ENCODE measurements around the gene C1QTNF1. TPM values are rescaled to one million over a fixed set of nuclear protein-coding genes. Genes with fewer than 3 reads are reported as not detected.

The C1QTNF1 gene
- total and polyA plus RNA-seq, 9 of the 15 experiments (the other 6 are each of a cell fraction or from before 2014, with no cell fraction given), result 0.09 TPM; not detected in 8

DNA sequence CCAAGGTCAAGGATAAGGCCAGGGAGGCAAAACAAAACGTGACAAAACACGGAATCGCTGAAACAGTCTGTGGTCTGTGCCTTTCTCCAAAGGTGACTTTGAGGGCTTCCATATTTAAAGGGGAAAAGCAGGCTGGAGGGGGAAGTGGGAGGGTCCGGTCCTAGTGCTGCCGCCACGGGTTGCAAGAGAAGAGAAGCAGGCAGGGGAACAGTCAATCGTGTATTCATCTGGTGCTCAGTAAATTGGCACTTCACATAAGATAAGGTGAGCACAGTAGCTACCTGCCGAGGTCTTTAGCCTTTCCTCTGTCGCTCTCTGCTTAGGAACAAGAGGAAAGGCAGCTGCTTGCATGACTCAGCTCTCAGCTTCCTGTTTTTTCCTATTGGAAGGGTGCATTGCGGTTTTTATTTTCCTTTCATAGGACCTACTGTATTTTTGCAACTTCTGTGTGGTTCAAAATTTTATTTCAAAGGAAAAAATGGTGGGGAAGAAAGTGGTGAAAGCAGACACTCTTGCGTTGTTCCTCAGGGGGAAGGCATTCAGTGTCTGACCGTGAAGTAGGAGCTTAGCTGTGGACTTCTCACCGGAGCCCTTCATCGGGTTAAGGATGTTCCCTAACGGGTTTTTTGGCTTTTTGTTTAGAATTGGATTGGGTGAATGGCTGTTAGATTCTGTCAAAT is 37.2 kb upstream of the C1QTNF1 start (continued):
- TF ChIP-seq, protein P1, sequence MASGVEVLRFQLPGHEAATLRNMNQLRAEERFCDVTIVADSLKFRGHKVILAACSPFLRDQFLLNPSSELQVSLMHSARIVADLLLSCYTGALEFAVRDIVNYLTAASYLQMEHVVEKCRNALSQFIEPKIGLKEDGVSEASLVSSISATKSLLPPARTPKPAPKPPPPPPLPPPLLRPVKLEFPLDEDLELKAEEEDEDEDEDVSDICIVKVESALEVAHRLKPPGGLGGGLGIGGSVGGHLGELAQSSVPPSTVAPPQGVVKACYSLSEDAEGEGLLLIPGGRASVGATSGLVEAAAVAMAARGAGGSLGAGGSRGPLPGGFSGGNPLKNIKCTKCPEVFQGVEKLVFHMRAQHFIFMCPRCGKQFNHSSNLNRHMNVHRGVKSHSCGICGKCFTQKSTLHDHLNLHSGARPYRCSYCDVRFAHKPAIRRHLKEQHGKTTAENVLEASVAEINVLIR (CRISPR knock-in tag; IDR thresholded peaks at IDR 0.05), result no peak
- TF ChIP-seq EGR1 (conservative IDR thresholded peaks at IDR 0.05), result no peak
- TF ChIP-seq ARID1B (IDR thresholded peaks at IDR 0.05), result peak; percentile 48; the same call in 1 of the 2 replicates
- TF ChIP-seq MTA3 (IDR thresholded peaks at IDR 0.05; ENCODE audit: borderline replicate concordance), result peak; percentile 21; the same call in 1 of the 2 replicates
- no peak for TF ChIP-seq ZKSCAN1 (IDR thresholded peaks at IDR 0.05; ENCODE audit: low read depth, low read length)
- no peak for TF ChIP-seq RNF2 (IDR thresholded peaks at IDR 0.05)
- TF ChIP-seq ZNF766 (CRISPR knock-in tag; conservative IDR thresholded peaks at IDR 0.05), result no peak
- no peak for TF ChIP-seq ZNF77 (CRISPR knock-in tag; IDR thresholded peaks at IDR 0.05)
- no peak for TF ChIP-seq HOMEZ (CRISPR knock-in tag; IDR thresholded peaks at IDR 0.05)
- no peak for TF ChIP-seq ARHGAP35 (IDR thresholded peaks at IDR 0.05; ENCODE audit: partially characterized antibody)
- no peak for TF ChIP-seq TCF7L2 (IDR thresholded peaks at IDR 0.05; ENCODE audit: low read depth, low read length)
- TF ChIP-seq BRF1 (IDR thresholded peaks at IDR 0.05; ENCODE audit: borderline replicate concordance, extremely low read depth, insufficient read length), result no peak
- TF ChIP-seq ZFPM2 (CRISPR knock-in tag; IDR thresholded peaks at IDR 0.05), result no peak
- TF ChIP-seq NFIC (IDR thresholded peaks at IDR 0.05), result no peak
- TF ChIP-seq PML (IDR thresholded peaks at IDR 0.05; ENCODE audit: low read length), result no peak
- TF ChIP-seq, protein P2, sequence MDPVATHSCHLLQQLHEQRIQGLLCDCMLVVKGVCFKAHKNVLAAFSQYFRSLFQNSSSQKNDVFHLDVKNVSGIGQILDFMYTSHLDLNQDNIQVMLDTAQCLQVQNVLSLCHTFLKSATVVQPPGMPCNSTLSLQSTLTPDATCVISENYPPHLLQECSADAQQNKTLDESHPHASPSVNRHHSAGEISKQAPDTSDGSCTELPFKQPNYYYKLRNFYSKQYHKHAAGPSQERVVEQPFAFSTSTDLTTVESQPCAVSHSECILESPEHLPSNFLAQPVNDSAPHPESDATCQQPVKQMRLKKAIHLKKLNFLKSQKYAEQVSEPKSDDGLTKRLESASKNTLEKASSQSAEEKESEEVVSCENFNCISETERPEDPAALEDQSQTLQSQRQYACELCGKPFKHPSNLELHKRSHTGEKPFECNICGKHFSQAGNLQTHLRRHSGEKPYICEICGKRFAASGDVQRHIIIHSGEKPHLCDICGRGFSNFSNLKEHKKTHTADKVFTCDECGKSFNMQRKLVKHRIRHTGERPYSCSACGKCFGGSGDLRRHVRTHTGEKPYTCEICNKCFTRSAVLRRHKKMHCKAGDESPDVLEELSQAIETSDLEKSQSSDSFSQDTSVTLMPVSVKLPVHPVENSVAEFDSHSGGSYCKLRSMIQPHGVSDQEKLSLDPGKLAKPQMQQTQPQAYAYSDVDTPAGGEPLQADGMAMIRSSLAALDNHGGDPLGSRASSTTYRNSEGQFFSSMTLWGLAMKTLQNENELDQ (CRISPR knock-in tag; IDR thresholded peaks at IDR 0.05; ENCODE audit: borderline replicate concordance), result no peak
- TF ChIP-seq RBFOX2 (IDR thresholded peaks at IDR 0.05; ENCODE audit: low read depth, low read length), result no peak
- TF ChIP-seq, protein P3, sequence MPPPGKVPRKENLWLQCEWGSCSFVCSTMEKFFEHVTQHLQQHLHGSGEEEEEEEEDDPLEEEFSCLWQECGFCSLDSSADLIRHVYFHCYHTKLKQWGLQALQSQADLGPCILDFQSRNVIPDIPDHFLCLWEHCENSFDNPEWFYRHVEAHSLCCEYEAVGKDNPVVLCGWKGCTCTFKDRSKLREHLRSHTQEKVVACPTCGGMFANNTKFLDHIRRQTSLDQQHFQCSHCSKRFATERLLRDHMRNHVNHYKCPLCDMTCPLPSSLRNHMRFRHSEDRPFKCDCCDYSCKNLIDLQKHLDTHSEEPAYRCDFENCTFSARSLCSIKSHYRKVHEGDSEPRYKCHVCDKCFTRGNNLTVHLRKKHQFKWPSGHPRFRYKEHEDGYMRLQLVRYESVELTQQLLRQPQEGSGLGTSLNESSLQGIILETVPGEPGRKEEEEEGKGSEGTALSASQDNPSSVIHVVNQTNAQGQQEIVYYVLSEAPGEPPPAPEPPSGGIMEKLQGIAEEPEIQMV (tag; conservative IDR thresholded peaks at IDR 0.05; ENCODE audit: low read depth), result no peak
- peak; percentile 80 for TF ChIP-seq MAFF (IDR thresholded peaks at IDR 0.05; ENCODE audit: low read length)
- TF ChIP-seq OTX1 (CRISPR knock-in tag; IDR thresholded peaks at IDR 0.05), result 0 out of 2 replicates have a peak, but pooled peaks have one; percentile 7
- TF ChIP-seq ARNT (IDR thresholded peaks at IDR 0.05), result no peak
- TF ChIP-seq PHTF2 (CRISPR knock-in tag; IDR thresholded peaks at IDR 0.05), result no peak
- TF ChIP-seq NCOA6 (IDR thresholded peaks at IDR 0.05), result no peak
- no peak for TF ChIP-seq NR2C2 (CRISPR knock-in tag; IDR thresholded peaks at IDR 0.05)
- TF ChIP-seq NR2C2 (tag; IDR thresholded peaks at IDR 0.05), result peak; percentile 12; the same call in 1 of the 2 replicates

All from K562 (cell line).